Anterior cingulate cortex (tissue), 58 donors: ENCODE data around the gene CCSER2.

ENCODE experiments used
- DNase-seq, 58 donors: peaks; one replicate each; lab custom pipeline; 2025; lab: John Stamatoyannopoulos, UW

Gene CCSER2

DNA sequence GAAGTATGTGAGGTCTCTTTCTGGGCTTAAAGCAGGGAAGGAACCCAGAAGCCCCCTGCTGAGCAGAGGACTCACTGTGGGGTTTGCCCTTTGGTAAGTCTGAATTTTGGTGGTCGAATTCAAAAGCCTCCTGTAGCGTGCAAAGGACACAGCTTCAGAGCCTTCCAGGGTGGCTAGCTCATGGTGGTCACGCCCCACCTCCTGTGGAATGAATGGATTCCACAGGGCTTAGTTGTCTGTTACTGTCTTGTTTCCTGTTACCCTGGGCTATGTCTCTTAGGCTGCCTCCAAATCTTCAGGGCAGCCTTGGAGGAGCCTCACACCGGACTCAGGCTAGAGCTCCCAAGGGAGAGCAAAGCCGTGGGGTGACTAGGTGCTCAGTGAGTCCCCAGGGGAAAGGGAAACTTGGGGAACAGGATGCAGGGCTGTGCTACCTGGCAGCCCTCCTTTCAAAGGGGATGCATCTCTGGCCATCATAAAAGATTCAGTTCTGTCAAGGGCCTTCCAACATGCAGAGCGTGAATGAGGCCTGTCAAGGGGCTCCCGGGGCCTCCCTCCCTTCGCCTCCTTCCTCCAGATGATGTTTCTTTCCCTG is 211.7 kb downstream of the CCSER2 start:
- no peak for DNase-seq

DNA sequence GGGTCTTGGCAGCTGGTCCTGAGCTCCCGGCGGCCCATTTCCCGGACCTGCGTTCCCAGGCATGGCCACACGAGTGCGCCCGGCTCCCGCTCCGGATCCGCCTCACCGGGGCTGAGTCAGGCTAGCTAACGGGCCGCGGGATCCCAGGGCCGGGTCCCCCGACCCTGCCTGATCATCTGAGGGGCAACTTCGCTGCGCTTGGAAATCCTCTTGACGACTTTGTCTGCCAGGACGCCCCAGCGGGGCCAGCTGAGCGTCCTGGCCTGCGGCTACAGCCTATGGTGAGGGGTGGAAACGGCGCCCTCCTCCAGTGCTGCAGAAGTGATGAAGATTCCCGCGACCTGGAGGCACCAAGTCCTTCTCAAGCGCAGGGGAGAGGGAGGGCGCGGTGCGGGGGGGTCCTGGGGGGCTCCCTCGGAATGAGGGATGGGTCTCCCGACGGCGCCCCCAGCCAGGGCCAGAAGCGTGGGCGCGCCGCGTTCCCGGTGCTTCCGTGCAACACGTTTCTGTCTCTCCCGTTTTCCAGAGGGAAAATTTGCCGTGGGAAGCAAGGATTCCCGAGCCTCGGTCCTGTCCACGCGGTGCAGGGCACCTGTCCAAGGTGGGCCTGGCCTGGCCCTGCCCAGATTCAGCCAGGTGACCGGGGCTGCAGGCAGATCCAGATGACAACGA is 212.4 kb downstream of the CCSER2 start:
- DNase-seq, result peak in 44 of 58 donors; percentile 8 to 68 (median 36)

DNA sequence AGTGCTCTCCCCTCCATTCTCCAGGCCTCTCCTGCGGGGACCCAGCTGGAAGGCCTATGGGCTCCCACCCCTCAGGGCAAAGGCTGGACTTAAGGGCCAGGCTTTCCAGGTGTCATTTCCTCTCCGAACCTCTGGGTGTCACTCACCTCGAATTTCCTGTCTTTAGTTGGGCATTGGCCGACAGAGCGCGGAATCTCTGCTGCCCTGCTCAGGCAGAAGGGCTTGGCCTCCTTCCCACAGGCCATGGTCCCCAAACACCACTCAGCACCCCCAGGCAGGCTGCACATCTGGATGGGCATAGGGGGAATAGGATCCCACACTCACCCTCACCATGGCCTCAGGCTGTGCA is 212.9 kb downstream of the CCSER2 start:
- no peak for DNase-seq

DNA sequence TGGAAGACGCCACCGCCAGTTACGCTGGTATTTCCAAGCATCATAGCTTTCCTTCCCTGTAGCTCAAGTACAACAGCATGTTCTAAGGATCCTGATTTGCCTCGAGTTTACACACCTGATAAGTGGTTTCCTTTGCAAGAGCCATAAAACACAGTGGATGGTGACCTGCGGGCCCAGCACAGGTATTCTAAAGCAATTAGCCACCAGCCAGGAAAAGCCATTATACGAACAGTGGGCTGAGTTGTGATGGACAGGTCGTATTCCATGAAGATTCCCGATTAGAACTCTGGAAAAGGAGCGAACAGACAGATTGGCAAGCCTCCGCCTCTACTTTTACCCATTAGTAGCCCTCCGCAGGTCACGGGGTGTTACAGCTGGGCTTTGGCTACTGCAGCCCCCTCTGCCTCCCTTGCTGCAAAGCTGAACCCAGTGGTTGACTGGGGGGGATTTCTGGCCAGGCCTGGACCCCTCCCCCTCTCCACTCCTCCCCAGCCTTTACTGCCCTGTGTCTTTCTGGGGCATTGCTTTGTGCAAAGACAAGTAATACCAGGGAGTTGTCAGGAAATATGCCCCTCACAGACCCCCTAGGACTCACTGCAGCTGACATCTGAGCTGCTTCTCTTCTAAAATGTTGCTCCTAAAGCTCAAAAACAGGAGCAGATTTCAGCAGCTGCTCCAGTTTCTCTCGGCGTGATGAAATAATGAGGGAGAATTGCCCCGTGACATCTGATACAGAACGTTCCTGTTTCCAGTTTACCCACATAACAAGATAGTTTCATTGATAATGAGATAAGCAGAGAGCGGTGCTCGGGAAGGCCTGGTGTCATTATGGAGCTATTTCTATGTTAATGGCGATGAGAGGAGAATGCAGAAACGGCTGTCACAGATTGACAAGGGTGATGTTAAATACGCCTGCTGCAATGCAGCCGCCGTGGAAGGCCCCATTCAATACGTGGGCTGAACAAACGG is 214.4 kb downstream of the CCSER2 start:
- no peak for DNase-seq

DNA sequence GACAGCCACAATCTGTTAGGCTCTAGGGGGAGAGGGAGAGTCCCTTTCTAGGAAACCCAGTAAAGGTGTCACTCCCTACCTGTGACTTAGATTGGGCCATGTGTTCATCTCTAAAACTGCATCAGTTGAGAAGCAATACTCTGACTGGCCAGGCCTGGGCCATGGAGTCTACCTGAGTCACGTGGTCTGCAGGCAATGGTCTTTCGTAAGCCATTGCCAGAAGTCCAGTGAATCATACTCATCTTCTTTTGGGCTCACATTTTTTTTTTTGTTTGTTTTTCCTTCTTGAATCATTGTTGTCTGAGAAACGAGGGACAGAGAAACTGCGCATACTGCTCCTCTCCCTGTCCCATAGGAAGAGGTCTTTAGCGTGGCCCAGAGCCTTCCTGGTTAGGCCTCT is 215.6 kb downstream of the CCSER2 start:
- DNase-seq, result no peak

DNA sequence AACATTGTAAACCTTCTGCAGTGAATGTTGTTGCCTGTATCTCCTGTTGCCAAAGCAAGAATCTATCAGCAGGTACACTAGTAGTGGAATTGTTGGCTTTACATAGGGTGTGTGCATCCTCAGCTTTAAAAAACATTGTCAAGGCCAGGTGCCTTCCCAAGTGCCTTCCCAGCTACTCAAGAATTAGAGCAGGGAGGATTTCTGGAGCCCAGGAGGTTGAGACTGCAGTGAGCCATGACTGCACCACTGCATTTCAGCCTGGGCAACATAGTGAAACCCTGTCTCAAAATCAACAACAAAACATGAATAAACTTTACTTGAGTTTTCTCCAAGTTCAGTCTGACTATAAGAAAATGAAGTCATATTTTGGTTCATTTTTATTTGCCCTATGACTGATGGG is 217.3 kb downstream of the CCSER2 start:
- no peak for DNase-seq

DNA sequence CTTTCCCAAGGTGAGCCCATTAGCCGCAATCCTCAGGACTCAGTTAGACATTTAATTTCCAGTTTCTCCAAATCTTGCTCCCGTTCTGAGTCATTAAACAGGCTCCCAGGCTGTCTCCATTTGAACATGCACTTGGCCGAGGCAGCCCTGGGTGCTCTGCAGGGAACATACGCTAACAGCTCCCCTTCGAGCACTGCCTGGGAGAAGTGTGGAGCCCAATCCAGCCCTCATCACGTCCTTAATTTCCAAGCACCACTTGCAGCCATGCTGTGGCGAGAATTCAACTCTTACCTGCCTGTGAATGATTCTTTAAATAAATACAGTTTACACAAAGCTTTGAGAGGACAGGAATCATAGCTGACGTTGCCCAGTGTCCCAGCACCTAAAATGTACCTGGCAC is 218.2 kb downstream of the CCSER2 start:
- DNase-seq, result no peak

DNA sequence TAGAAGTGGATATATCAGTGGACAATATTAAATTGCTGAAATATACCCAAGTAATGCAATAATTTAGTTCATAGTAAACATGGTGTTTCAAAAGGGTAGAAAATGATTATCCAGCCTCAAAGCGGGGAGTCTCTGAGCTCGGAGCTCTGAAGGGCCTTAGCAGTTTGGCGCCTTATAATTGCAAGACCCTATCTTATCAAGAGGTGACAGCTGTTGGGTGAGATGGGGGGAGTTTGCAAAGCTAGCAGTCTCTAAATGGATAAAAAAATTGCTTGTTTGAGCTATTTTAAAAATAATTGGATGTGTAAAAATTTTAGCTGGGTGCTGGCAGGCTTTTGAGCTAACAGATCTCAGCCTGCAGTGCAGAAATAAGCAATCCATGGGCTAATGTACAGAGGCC is 219.2 kb downstream of the CCSER2 start:
- no peak for DNase-seq

DNA sequence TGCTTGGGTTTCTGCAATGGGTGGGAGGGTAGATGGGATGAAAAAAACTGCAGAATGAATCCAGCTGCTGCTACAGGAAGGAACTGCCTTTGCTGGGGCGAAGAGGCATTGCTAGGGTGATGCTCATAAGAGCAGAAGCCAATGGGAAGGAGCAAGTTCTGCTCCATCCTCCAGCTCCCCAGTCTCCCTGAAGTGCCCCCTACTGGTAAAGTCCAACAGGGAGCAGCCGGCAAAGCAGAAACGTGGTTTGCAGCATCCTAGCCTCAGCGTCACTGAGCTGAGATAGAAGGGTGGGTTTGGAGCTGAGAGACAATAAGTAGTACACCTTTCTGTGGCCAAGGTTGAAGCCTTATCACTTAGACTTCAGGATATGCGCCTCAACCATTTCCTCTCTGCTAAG is 220.5 kb downstream of the CCSER2 start:
- no peak for DNase-seq

DNA sequence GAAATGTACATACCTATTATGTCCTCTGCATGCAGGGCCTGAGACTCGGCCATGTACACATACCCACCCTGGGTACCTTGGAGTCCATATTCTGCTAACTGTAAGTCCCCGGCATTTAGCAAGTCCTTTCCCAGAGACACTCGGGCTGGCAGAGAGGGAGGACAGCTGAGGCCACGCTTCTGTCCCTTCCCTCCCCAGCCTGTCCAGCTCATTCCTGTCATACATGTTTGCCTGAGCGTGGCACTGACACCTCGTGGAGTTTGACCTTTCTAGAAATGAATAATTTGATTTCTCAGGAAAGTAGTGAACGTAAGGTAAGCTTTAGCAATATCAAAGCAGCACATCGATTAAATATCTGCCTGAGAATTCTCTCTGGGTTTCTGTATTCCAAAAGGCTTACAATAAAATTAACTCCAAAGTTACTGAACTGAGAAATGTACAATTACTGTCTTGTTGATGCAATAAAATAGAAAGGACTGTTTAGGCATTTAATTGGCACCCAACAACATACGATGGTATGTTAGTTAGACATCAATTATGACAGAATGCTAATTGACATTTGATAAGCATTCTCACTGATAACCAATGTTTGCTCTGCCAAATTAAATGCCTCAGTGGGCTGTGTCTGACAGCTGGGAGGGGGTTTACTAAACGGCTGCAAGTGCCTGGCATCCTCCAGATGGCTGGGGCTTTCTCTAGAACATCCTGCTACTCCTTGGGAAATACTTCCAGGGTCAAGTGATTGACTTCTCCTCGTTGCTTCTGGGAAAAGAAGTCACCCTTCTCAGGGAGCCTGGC is 221.2 kb downstream of the CCSER2 start:
- no peak for DNase-seq

DNA sequence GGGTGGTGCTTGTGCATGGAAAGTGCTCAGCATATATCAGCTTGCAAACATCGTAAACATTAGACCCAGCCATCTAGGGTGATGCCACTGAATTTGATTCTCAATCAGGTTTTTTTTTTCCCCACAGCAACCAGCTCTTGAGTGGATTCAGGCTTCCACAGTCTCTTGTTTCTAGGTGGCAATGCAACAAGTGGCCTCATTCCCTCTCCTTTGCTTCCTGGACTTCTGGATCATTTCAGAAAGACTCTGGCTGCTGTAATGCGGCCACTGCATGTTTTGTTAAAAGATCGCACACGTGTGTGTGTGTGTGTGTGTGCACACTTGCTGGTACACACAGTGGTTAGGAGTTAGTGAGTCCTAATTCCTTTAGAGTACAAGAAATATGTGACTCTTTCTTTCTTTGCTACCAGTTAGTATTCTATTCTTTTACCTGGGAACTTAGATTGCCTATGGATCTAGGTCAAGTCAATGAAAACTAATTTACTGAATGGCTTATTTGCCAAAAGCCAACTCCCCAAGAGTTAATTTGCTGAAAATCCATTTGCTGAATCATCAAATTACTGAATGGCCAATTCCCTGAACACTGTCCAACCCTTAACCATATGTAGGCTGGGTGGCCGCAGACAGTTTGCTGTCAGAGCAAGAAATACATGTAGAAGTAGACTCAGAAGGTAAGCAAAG is 222.5 kb downstream of the CCSER2 start:
- no peak for DNase-seq

DNA sequence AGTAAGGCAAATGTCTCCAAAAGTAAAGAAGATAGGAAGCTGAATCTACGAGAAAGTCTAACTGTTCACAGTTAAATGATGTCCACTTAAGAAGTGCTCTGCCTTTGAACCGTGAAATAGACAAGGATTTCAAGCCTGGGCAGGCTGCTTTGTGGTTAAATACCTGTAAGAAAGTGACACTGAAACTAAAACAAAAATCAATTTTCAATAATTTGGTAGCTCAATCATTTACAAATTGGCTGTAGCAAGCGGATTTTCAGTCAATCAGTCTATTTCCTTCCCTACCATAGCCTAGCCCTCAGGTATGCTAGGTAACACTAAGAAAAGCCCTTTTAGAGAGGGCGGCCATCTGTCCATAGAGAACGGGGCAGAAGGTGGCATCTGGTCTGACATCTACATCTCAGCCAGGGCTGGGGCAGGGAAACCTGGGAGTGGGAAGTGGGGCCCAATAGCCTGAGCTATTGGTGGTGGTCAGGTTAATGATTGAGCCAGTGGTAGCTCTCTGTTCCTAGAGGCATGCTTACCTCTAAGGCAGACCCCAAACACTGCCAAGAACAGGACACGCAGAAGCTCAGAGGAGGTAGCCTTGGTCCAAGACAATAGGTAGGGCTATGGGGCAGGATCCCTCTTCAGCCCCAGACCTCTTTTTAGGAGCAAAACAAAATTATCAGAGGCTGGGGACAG is 223.2 kb downstream of the CCSER2 start:
- no peak for DNase-seq

DNA sequence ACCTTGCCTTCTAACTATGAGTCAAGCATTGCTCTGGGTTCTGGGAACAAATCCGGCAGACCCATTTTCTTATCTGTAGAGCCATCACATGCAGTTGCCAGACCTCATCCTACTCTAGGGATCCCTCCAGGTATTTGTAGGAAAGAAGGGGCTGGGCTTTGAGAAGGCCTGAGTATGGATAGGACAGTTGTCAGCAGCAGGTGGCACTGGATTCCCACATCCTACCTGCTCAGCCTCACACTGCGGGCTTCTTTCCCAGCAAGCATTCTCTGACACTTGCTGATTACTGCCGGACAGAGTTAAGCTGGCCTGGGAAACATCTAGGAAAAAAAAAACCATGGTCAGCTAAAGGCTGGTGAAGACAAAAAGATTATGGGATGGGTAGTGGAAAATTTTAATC is 224.1 kb downstream of the CCSER2 start:
- DNase-seq, result no peak

DNA sequence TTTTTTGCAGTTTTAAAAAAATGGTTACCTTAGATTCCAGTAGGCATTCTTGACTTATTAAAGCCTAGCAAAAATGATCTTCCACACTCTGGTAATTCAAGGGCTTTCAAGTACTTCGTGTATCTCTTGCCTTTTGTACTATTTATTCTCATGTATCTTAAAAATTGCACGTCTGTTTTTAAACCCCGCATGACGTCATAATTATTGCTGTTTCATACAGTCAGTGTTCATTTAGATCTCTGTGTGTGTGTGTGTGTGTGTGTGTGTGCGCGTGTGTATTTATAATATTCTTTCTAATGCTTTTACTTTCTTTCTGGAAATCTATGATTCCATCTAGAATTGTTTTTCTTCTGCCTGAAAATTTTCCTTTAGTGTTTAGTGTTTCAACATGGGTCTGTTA is 234.2 kb downstream of the CCSER2 start:
- no peak for DNase-seq

DNA sequence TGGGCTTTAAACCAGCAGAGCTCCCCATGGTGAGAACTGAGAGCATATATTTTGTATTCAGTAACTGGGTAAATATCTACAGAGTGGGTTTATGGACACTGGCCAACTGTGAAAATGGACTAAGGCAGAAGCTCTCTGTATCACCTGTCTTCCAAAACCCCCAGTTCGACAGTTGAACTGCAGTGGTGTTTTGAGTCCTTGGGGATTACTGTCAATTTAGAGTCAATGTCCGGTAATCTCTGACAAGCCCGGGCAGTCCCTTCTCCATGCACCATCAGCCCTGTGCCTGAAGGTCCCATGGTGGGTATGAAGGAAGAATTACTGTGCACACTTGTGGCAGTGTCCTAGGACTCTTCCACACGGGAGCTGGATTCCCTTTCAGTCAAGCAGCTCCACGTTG is 235.0 kb downstream of the CCSER2 start:
- no peak for DNase-seq

DNA sequence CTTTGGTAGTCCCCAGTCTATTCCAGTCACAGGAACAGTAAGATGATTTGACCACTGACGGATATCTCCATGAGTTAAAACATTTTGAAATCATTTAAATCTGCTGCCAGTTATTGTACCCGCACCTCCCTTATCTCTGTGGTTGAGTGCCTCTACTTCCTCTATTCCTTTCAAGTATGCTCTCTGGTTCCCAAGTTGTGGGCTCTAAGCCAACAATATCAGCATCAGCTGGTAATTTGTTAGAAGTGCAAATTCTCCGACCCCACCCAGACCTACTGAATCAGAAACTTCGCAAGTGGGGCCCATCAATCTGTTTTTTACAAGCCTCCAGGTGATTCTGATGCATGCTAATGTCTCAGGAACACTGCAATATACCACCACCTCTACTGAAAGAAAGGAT is 235.5 kb downstream of the CCSER2 start:
- DNase-seq, result no peak

DNA sequence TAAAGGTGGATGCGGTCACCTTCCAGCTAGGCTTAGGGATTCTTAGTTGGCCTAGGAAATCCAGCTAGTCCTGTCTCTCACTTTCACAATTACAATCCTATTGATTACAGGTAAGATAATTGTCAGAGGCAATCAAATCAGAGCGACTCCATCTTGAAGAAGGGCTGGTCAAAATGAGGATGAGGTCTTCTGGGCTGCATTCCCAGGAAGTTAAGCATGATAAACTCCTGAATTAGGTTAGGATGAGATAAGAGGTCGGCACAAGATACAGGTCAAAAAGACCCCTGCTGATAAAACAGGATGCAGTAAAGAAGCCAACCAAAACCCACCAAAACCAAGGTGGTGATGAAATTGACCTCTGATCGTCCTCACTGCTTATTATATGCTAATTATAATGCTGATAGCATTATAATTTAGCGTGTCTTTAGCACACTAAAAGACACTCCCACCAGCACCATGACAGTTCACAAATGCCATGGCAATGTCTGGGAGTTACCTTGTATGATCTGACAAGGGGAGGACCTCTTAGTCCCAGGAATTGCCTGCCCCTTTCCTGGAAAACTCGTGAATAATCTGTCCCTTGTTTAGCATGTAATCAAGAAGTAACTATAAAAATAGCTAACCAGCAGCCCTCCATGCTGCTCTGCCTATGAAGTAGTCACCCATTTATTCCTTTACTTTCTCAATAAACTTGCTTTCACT is 237.6 kb downstream of the CCSER2 start:
- DNase-seq, result no peak

DNA sequence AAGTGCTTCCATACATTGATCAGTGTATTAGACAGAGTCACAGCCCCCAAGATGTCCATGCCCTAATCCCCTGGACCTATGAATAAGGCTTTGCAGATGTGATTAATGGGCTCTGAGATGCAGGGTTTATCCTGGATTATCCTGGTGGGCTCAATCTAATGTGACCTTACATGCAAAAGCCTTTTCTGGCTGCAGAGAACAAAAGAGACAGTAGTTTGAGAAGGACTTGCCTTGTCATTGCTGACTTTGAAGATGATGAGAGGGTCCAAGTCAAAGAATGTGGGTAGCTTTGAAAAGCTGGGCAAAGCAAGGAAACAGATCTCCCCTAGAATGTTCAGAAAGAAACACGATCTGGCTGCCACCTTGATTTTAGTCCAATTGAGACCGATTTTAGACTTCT is 238.7 kb downstream of the CCSER2 start:
- DNase-seq, result no peak
